GM10266 (cell line): ENCODE measurements around the gene PLOD3.

ENCODE experiments used
- DNase-seq: peaks from one replicate; pipeline ENCODE4 v3.0.0; 2012; ENCODE audit errors: extremely low spot score
- CTCF ChIP-seq: IDR thresholded peaks from 2 replicates; pipeline ENCODE4 v1.5.1; 2012; ENCODE audit warnings: mild to moderate bottlenecking, low read depth; ENCODE audit not compliant: control insufficient read depth, insufficient read depth; ENCODE audit errors: missing control alignments

The PLOD3 gene

GRCh38 chr7:101172854-101173751, 44.3 kb downstream of the PLOD3 start:
- DNase-seq: no peak
- TF ChIP-seq CTCF: no peak

GRCh38 chr7:101172005-101172853, 45.2 kb downstream of the PLOD3 start:
- no peak for TF ChIP-seq CTCF
- no peak for DNase-seq

GRCh38 chr7:101171442-101171837, 45.9 kb downstream of the PLOD3 start:
- DNase-seq: no peak
- TF ChIP-seq CTCF: peak; percentile 14

GRCh38 chr7:101170617-101171441, 46.6 kb downstream of the PLOD3 start:
- TF ChIP-seq CTCF: no peak
- no peak for DNase-seq

- peak; percentile 96 for TF ChIP-seq CTCF
- DNase-seq: peak; percentile 81
Observed at GRCh38 chr7:101169838-101170551, 47.4 kb downstream of the PLOD3 start.

- DNase-seq: no peak
- no peak for TF ChIP-seq CTCF
Observed at GRCh38 chr7:101169110-101169837, 48.1 kb downstream of the PLOD3 start.
